Measurements from ENCODE around the gene CD69.

- TF ChIP-seq CTCF (IDR thresholded peaks at IDR 0.05): no peak
- no peak for TF ChIP-seq POLR2A (IDR thresholded peaks at IDR 0.05)
Measured at GRCh38 chr12:9779209-9779608, 18.5 kb upstream of the CD69 start.
